Measurements from ENCODE around the gene AGFG2.

AGFG2 gene

DNA sequence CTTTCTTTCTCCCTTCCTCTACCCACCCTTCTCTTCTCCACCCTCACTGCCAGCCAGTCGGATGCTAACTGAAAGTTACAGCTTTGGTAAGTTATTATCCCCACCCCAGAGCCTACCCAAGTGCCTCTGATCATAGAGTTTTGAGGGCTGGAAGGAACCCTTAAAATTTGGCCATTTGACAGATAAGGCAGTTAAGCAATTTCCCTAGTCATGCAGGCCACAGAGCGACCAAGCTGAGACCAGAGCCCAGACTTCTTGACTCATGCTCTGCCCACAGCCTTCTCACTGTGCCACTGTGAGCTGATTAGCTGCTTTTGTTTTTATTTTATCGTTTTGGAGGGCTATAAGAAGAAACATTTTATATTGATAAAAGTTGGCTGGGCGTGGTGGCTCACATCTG lies 17.5 kb downstream of the AGFG2 start:
- H3K4me3 ChIP-seq (ENCODE audit: low read depth, low read length): no peak overlapping the region
- TF ChIP-seq, protein P1, sequence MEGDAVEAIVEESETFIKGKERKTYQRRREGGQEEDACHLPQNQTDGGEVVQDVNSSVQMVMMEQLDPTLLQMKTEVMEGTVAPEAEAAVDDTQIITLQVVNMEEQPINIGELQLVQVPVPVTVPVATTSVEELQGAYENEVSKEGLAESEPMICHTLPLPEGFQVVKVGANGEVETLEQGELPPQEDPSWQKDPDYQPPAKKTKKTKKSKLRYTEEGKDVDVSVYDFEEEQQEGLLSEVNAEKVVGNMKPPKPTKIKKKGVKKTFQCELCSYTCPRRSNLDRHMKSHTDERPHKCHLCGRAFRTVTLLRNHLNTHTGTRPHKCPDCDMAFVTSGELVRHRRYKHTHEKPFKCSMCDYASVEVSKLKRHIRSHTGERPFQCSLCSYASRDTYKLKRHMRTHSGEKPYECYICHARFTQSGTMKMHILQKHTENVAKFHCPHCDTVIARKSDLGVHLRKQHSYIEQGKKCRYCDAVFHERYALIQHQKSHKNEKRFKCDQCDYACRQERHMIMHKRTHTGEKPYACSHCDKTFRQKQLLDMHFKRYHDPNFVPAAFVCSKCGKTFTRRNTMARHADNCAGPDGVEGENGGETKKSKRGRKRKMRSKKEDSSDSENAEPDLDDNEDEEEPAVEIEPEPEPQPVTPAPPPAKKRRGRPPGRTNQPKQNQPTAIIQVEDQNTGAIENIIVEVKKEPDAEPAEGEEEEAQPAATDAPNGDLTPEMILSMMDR (IDR thresholded peaks at IDR 0.05; ENCODE audit: insufficient read depth, low read length, missing control alignments): no peak
- ChIA-PET CTCF (interaction anchor here (3.8 to 18.3 kb wide), 4 partner anchors 9 to 91 kb away, joined by 59 to 421 read pairs (median 326); partner anchors contain the start of genes AGFG2, NYAP1, SPACDR and TSC22D4), POLR2A (interaction anchor here (1.0 kb wide), 1 partner anchor 12 kb away, joined by 3 read pairs; no protein-coding TSS in a partner anchor)
- no peak for DNase-seq (ENCODE audit: low read depth, low spot score)

DNA sequence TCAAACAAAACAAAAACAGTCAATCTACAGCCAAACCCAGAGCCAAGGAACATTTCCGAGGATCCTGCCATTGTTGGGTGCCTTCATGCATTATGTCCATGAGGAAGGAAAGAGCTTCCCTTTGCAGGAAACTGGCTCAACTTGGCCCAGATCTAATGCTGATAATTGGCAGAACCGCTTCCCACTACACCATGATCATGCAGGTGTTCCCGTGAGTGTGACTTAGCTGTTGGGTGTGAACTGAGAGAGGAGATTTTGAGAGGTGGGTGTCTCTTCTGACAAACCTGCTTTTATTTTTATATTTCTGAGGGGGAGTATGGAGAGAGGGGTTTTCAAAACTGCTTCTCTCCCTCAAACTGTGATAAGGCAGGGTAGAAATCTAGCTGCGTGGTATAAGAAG lies 20.1 kb downstream of the AGFG2 start:
- TF ChIP-seq, protein P1 (IDR thresholded peaks at IDR 0.05; ENCODE audit: insufficient read depth, low read length, missing control alignments): no peak
- CTCF ChIA-PET: interaction anchor here (0.7 to 18.3 kb wide), 32 partner anchors 9 to 298 kb away, joined by 3 to 421 read pairs (median 5); partner anchors contain the start of genes ACTL6B, AGFG2, FBXO24 and LRCH4
- POLR2A ChIA-PET: interaction anchor here (1.0 to 2.4 kb wide), 2 partner anchors 27 to 130 kb away, joined by 7 to 16 read pairs; partner anchors contain the start of genes FBXO24, LRCH4 and ZCWPW1
- DNase-seq (ENCODE audit: low read depth, low spot score): no peak
- no peak overlapping the region for H3K4me3 ChIP-seq (ENCODE audit: low read depth, low read length)

DNA sequence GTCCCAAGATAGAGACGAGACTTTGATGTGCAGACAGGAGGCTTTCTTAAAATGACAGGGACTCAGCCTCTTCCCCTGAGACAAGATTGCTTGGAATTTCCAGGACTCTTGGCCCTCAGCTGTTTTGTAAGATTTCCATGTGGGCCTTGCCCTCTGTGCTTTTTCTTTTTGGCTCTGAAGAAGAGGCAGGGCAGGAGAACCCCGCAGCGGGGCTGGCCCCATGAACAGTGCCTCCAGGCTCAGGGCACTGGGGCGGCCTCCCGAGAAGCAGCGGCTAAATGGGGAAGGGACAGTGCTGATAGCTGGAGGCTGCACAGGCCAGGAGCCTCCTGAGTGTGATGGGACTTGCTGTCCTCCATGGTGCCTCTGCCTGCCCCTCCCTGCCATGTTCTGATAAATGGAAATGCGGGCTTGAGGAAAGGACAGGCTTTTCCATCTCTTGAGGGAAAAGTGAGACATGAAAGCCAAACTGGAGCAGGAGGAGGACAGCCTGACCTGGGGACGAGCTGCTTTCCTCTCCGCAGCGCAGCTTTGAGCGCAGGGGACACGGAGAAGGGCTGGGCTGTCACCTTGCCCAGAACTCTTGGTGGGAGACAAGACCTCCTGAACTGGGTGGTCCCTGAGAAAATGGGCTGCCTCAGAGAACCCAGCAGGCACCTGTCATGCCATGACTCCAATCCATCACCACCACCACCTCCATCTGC lies 22.6 kb downstream of the AGFG2 start:
- DNase-seq (ENCODE audit: low read depth, low spot score): no peak
- TF ChIP-seq, protein P1 (IDR thresholded peaks at IDR 0.05; ENCODE audit: insufficient read depth, low read length, missing control alignments): no peak
- ChIA-PET CTCF (interaction anchor here (0.8 to 18.3 kb wide), 10 partner anchors 9 to 130 kb away, joined by 3 to 421 read pairs (median 24); partner anchors contain the start of genes AGFG2, FBXO24, LRCH4 and NYAP1), POLR2A (interaction anchor here (2.4 kb wide), 1 partner anchor 24 kb away, joined by 16 read pairs; the partner anchor contains the start of genes FBXO24 and LRCH4)
- no peak overlapping the region for H3K4me3 ChIP-seq (ENCODE audit: low read depth, low read length)

DNA sequence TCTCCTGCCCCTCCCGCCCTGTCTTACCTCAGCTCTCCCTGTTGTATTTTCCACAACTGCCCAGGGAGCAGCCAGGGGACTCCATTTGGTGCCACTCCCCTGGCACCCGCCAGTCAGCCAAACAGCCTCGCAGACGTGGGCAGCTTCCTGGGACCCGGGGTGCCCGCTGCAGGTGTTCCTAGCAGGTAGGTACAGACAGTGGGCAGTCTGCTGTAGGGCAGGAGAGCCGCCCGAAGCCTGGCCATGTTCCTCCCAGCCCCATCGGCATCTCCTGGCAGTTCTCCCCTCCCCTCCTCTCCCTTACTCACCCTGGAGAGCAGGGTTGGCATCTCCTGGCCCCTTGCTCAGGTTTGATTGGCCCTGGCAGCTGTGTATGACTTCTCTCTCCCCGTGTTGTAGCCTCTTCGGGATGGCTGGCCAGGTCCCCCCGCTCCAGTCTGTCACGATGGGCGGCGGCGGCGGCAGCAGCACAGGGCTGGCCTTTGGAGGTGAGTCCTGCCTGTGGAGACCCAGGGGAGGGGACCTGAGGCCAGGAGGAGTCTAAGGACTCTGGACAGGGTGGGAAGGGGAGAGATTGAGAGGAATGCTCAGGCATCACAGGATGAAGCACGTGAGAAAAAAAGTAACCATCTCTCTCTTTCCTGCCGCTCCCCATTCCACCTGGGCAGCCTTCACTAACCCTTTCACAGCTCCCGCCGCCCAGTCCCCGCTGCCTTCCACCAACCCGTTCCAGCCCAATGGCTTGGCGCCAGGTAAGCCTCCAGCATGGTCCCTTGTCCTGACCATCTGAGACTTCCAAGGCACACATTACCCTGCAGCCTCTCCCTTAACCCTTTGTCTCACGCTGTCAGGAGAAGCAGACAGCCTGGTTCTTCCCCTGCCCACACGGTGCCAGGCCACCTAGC lies 23.4 kb downstream of the AGFG2 start:
- POLR2A ChIA-PET: no interaction called here
- TF ChIP-seq, protein P1 (IDR thresholded peaks at IDR 0.05; ENCODE audit: insufficient read depth, low read length, missing control alignments): no peak
- no peak overlapping the region for H3K4me3 ChIP-seq (ENCODE audit: low read depth, low read length)
- no peak for DNase-seq (ENCODE audit: low read depth, low spot score)
- CTCF ChIA-PET: interaction anchor here (0.8 to 18.3 kb wide), 18 partner anchors 6 to 163 kb away, joined by 3 to 421 read pairs (median 10); partner anchors contain the start of genes AGFG2, FBXO24, LRCH4 and NYAP1

DNA sequence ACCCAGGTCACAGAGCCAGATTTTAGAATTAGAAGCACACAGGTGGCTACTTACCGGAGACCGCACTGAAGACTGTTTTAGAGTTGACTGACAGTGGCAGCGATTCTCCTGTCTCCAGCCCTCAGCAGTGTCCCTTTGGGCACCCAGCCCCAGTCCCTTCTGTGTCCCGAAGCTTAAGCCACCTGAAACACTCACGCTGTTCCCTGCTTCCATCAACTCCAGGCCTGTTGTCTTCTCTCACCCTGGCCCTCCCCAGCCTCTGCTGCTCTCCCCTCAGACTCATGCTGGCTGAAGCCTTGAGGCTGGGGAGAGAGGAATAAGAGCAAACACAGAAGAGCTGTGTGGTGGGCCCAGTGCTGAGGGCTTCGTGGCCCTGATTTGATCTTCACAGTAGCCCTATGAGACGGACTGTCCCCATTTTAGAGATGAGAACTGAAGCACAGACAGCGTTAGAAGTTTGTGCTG lies 24.1 kb downstream of the AGFG2 start:
- ChIA-PET POLR2A (no interaction called here), CTCF (interaction anchor here (0.6 to 18.3 kb wide), 26 partner anchors 7 to 163 kb away, joined by 3 to 421 read pairs (median 6); partner anchors contain the start of genes AGFG2, FBXO24, LRCH4 and NYAP1)
- no peak overlapping the region for H3K4me3 ChIP-seq (ENCODE audit: low read depth, low read length)
- no peak for DNase-seq (ENCODE audit: low read depth, low spot score)
- TF ChIP-seq, protein P1 (IDR thresholded peaks at IDR 0.05; ENCODE audit: insufficient read depth, low read length, missing control alignments): no peak
